ENCODE measurements around the gene FKBP9. TPM values are rescaled to one million over a fixed set of nuclear protein-coding genes. Genes with fewer than 3 reads are reported as not detected.

FKBP9 gene
- total and polyA plus RNA-seq, 2 of the 8 experiments (the other 6 are each of a cell fraction or from before 2014, with no cell fraction given), result 7.2 to 10.1 TPM

DNA sequence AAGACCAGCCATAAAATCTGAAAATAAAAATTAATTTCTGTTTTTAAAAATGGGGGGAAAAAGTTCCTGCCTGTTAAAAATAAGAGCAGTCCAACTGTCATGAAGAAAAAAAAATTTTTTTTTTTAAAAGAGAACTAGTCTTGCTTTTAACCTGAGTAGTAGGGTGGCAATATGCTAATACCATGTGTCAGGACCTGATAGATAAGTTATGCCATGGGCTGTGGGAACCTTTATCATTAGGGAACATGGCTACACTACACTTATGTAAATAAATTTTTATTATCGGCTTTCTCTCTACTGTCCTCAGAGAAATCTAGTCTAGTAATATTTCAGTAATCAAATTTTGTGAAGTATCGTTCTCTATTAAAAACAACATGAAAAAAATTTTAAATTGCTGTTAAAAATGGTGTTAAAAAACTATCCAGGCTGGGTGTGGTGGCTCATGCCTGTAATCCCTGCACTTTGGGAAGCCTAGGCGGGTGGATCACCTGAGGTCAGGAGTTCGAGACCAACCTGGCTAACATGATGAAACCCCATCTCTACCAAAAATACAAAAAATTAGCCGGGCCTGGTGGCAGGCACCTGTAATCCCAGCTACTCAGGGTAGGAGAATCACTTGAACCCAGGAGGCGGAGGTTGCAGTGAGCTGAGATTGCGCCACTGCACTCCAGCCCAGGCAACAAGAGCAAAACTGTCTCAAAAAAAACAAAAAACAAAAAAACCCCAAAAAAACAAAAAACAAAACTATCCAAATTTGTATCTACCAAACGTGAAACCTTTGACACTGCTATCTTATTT lies 84.6 kb downstream of the FKBP9 start:
- peaks cover 0 to 84% of the 10 kb centered on the region in 2 experiments for H3K79me2 ChIP-seq (ENCODE audit: control insufficient read depth in 1 of 2, insufficient read depth in 2 of 2, low read length in 2 of 2)
- H4K5ac ChIP-seq (ENCODE audit: insufficient read length, low read depth, low read length), result no peak overlapping the region
- H3K79me1 ChIP-seq (ENCODE audit: low read depth, low read length), result peaks cover 3% of the 10 kb centered on the region; the same call in 1 of the 2 replicates
- H4K8ac ChIP-seq (ENCODE audit: extremely low read depth, insufficient read depth, low read length), result no peak overlapping the region
- no peaks in the 10 kb centered on the region for H3K36me3 ChIP-seq (ENCODE audit: control insufficient read depth in 2 of 4, insufficient read depth in 4 of 4, low read length in 3 of 4)
- H3K4me1 ChIP-seq (replicated peaks in 1 of 4; ENCODE audit: control insufficient read depth in 3 of 4, insufficient read depth in 4 of 4, low read length in 3 of 4), result no peaks in the 10 kb centered on the region
- no peak overlapping the region for H3K27ac ChIP-seq (ENCODE audit: low read depth, low read length)
- POLR2A ChIA-PET (ENCODE audit: partially characterized antibody), result no interaction called here
- no peak overlapping the region for H3K4me3 ChIP-seq (ENCODE audit: extremely low read depth in 1 of 4, insufficient read depth in 2 of 4, low read depth in 3 of 4, low read length in 4 of 4)
- DNase-seq (ENCODE audit: low read depth in 1 of 2, low spot score in 2 of 2) (no peak), FAIRE-seq (no peak)
- no peak overlapping the region for H2BK15ac ChIP-seq (ENCODE audit: low read length)
- no peak overlapping the region for H3K4ac ChIP-seq (replicated peaks; ENCODE audit: insufficient read length, low read depth, low read length)
- CTCF ChIA-PET (ENCODE audit: partially characterized antibody), result interaction anchor here (1.4 kb wide), 1 partner anchor 13 kb away, joined by 3 read pairs; no protein-coding TSS in a partner anchor
- no peak overlapping the region for H3K18ac ChIP-seq (ENCODE audit: extremely low read depth, low read length)
- H3K23me2 ChIP-seq (ENCODE audit: low read depth, low read length), result no peaks in the 10 kb centered on the region
- H2BK5ac ChIP-seq (ENCODE audit: low read depth, low read length), result no peak overlapping the region
- H4K20me1 ChIP-seq (replicated peaks in 1 of 2; ENCODE audit: control insufficient read depth in 1 of 2, insufficient read depth in 2 of 2, low read length in 2 of 2), result peaks cover 2 to 3% of the 10 kb centered on the region in 2 experiments
- no peak overlapping the region for H2BK12ac ChIP-seq (ENCODE audit: low read depth, low read length)
- H3K23ac ChIP-seq (ENCODE audit: insufficient read length), result no peak overlapping the region
- H2AK5ac ChIP-seq (ENCODE audit: low read depth, low read length), result no peak overlapping the region
- no peaks in the 10 kb centered on the region for H3K9me3 ChIP-seq (ENCODE audit: insufficient read depth in 2 of 2, low read depth in 1 of 2, low read length in 1 of 2)
- H3K4me2 ChIP-seq (ENCODE audit: insufficient read depth in 1 of 2, low read depth in 2 of 2, low read length in 2 of 2), result no peak overlapping the region
- no peak overlapping the region for H3K14ac ChIP-seq (ENCODE audit: insufficient read length)
- H3K27me3 ChIP-seq (replicated peaks in 1 of 4; ENCODE audit: control insufficient read depth in 3 of 4, extremely low read depth in 1 of 4, insufficient read depth in 3 of 4, low read length in 3 of 4), result no peaks in the 10 kb centered on the region
- no peak overlapping the region for H3K56ac ChIP-seq (replicated peaks; ENCODE audit: insufficient read length, low read depth, low read length)
- WGBS, 2 experiments (ENCODE audit: extremely low coverage in 1 of 2, insufficient coverage in 1 of 2, insufficient read length in 1 of 2, insufficient replicate concordance in 2 of 2, low coverage in 1 of 2, low lambda C conversion rate in 2 of 2, missing lambda C conversion rate in 1 of 2), result 88 to 100% methylated on average over 1 to 8 of the region's 8 CpGs
- no peak overlapping the region for H2BK120ac ChIP-seq (replicated peaks; ENCODE audit: low read depth, low read length)
- H3K9ac ChIP-seq (replicated peaks in 1 of 4; ENCODE audit: extremely low read depth in 1 of 4, low read depth in 3 of 4, low read length in 3 of 4), result no peak overlapping the region
- no peak overlapping the region for H2AFZ ChIP-seq (ENCODE audit: low read length)
- no peak overlapping the region for H2BK20ac ChIP-seq (ENCODE audit: low read length)
- TF ChIP-seq JUN (IDR thresholded peaks at IDR 0.05; ENCODE audit: low read depth, low read length) (no peak), RFX5 (IDR thresholded peaks at IDR 0.05; ENCODE audit: borderline replicate concordance, low read depth, low read length) (no peak), FOSL1 (IDR thresholded peaks at IDR 0.05; ENCODE audit: insufficient read depth, low read depth, low read length) (no peak)
- TF ChIP-seq, protein P1, sequence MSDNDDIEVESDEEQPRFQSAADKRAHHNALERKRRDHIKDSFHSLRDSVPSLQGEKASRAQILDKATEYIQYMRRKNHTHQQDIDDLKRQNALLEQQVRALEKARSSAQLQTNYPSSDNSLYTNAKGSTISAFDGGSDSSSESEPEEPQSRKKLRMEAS (IDR thresholded peaks at IDR 0.05), result no peak
- H4K91ac ChIP-seq (replicated peaks; ENCODE audit: insufficient read length, low read length), result no peak overlapping the region

Measured in H1 (cell line).